KOPT-K1 (cell line): Measurements from ENCODE around the gene CTNNBIP1.

Experiments
- H3K27ac ChIP-seq: fragments of 200-600 bp; sonication (generic); 2 replicates; pipeline ENCODE4 v1.5.1; 2016; ENCODE audit warnings: antibody characterized with exemption, mild to moderate bottlenecking, low read depth, low read length; ENCODE audit not compliant: poor library complexity, severe bottlenecking
- H3K36me3 ChIP-seq: fragments of 200-600 bp; sonication (generic); 2 replicates; pipeline ENCODE4 v1.5.1; 2017; ENCODE audit warnings: antibody characterized with exemption, mild to moderate bottlenecking, low read length, moderate library complexity; ENCODE audit not compliant: insufficient read depth
- H3K9me3 ChIP-seq: fragments of 200-600 bp; sonication (generic); 2 replicates; pipeline ENCODE4 v1.5.1; 2017; ENCODE audit warnings: antibody characterized with exemption, low read length, mild to moderate bottlenecking; ENCODE audit not compliant: insufficient read depth, poor library complexity, severe bottlenecking

The CTNNBIP1 gene

GRCh38 chr1:9874412-9874811, 35.7 kb downstream of the CTNNBIP1 start:
- H3K27ac ChIP-seq = no peak overlapping the region

DNA sequence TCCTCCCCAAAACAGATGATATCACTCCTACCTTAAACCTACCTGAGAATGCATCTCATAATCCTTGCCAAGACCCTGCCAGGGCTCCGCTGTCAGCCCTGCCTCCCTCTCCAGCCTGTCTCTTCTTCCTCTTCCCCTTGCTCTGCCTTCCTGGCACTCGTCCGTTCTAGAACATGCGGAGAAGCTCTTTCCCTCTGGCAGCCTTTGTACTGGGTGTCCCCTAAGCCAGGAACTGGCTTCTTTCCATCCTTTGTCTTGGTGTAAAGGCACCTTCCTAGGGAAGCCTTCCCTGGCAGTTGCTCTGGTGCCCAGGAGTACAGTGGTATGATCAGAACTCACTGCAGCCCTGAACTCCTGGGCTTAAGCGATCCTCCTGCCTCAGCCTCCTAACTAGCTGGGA, 36.1 kb downstream of the CTNNBIP1 start:
- Histone ChIP-seq H3K36me3 (no peaks in the 10 kb centered on the region), H3K9me3 (no peaks in the 10 kb centered on the region), H3K27ac (no peak overlapping the region)

More at GRCh38 chr1:9874412-9874811, 35.7 kb downstream of the CTNNBIP1 start:
- H3K9me3 ChIP-seq = no peaks in the 10 kb centered on the region
- H3K36me3 ChIP-seq = no peaks in the 10 kb centered on the region

- no peaks in the 10 kb centered on the region for H3K36me3 ChIP-seq
- no peaks in the 10 kb centered on the region for H3K9me3 ChIP-seq
- H3K27ac ChIP-seq = no peak overlapping the region
Observed at GRCh38 chr1:9873385-9873784, 36.7 kb downstream of the CTNNBIP1 start.

GRCh38 chr1:9872430-9873165, 37.5 kb downstream of the CTNNBIP1 start:
- Histone ChIP-seq H3K9me3 (no peaks in the 10 kb centered on the region), H3K36me3 (no peaks in the 10 kb centered on the region), H3K27ac (no peak overlapping the region)

- Histone ChIP-seq H3K9me3 (no peaks in the 10 kb centered on the region), H3K36me3 (no peaks in the 10 kb centered on the region), H3K27ac (no peak overlapping the region)
Observed at GRCh38 chr1:9871707-9872425, 38.2 kb downstream of the CTNNBIP1 start.

DNA sequence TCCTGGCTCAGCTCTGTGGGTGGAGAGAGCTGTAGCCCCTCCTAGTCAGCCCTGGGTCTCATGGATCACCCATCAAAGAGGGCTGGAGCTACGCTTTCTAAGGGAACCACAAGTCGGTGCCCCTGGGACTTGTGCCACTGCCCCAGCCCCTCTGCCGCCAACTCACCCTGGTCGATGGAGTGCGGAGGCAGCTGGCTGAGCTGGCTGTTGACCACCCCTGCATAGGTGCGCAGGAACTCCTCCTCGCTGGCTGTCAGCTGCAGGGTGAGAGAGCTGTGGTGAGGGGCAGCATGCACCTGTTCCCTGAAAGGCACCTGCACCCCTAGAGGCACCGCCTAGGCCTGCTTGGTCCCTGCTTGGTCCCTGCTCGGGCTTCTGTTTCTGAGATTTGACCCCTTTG, 39.0 kb downstream of the CTNNBIP1 start:
- Histone ChIP-seq H3K27ac (no peak overlapping the region), H3K9me3 (no peaks in the 10 kb centered on the region), H3K36me3 (no peaks in the 10 kb centered on the region)

DNA sequence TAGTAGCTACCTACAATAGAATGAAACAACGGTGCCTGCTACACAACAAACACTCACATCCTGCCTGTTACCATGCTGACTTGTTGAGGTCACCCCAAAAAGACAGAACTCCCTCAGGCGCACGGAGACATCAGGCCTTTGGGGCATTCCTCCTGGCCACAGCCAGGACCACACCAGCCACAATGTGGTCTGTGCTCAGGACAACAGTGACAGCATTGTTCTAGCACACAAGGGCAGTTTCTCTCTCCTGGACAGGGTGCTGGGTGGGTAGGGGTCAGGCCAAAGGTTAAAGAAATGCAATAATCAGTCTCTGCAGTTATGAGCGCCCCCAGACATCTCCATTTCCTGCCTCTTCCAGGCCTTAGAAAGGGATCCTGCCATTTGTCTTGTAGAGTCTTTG, 39.5 kb downstream of the CTNNBIP1 start:
- H3K9me3 ChIP-seq = no peaks in the 10 kb centered on the region
- no peaks in the 10 kb centered on the region for H3K36me3 ChIP-seq
- H3K27ac ChIP-seq = no peak overlapping the region

GRCh38 chr1:9869831-9870251, 40.2 kb downstream of the CTNNBIP1 start:
- no peaks in the 10 kb centered on the region for H3K36me3 ChIP-seq
- H3K9me3 ChIP-seq = no peaks in the 10 kb centered on the region
- no peak overlapping the region for H3K27ac ChIP-seq

DNA sequence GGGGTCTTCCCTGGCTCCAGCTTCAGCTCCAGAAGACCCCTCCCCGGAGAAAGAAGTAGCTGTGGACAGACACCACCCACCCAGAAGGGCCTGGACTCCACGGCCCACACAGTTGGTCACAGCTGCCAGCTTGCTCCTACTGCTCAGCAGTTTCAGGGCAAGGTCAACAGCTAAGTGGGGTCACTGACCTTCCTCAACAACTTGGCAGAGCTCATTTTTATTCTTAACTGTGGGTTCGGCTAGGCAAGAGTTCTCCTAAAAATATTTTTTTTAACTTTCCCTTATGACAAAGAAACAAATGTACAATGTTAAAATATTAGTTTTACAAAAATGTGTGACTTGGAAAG, 41.9 kb downstream of the CTNNBIP1 start:
- no peaks in the 10 kb centered on the region for H3K9me3 ChIP-seq
- H3K36me3 ChIP-seq = no peaks in the 10 kb centered on the region
- H3K27ac ChIP-seq = no peak overlapping the region

DNA sequence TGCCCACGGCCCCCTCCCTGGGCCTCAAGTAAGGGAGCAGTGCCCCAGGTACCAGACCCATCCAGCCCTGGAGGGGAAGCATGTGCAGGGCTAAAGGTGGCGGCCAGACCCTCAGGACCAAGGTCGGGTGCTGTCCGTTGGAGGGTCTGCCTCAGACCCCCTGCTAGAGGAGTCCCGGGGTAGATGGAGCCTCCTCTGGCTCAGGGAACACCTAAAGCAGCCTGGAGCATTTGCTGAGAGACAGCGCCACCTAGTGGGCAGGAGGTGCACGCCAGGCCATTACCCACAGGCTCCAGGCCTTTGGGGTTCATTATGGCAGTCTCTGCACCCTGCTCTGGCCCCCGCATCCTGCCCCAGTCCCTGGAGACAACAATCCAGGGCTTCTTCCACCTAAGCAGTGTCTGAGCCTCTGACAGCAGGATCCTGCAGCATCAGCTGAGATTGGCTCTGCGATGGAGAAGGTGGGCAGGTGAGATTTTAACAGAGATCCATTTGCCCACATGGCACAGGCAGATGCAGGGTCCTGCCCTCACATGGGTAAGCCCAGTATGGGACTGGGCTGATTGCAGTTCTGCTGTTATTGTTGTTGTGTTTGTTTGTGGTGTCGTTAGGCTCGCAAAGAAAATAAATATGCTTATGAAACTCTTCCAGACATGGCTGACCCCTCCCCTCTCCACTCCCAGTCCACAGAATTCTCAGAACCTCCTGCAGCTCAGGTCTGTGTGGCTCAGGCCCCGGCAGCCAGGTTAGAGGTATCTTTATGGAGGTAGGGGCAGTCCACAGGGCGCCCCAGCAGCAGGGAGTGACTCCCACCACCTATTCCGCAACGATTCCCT, 42.4 kb downstream of the CTNNBIP1 start:
- Histone ChIP-seq H3K9me3 (no peaks in the 10 kb centered on the region), H3K36me3 (no peaks in the 10 kb centered on the region), H3K27ac (no peak overlapping the region)

- Histone ChIP-seq H3K36me3 (no peaks in the 10 kb centered on the region), H3K27ac (no peak overlapping the region), H3K9me3 (no peaks in the 10 kb centered on the region)
Observed at GRCh38 chr1:9866836-9867235, 43.2 kb downstream of the CTNNBIP1 start.

GRCh38 chr1:9865724-9866123, 44.3 kb downstream of the CTNNBIP1 start:
- Histone ChIP-seq H3K27ac (no peak overlapping the region), H3K9me3 (no peaks in the 10 kb centered on the region), H3K36me3 (no peaks in the 10 kb centered on the region)

- Histone ChIP-seq H3K27ac (no peak overlapping the region), H3K9me3 (no peaks in the 10 kb centered on the region), H3K36me3 (no peaks in the 10 kb centered on the region)
Observed at GRCh38 chr1:9863371-9863770, 46.7 kb downstream of the CTNNBIP1 start.

DNA sequence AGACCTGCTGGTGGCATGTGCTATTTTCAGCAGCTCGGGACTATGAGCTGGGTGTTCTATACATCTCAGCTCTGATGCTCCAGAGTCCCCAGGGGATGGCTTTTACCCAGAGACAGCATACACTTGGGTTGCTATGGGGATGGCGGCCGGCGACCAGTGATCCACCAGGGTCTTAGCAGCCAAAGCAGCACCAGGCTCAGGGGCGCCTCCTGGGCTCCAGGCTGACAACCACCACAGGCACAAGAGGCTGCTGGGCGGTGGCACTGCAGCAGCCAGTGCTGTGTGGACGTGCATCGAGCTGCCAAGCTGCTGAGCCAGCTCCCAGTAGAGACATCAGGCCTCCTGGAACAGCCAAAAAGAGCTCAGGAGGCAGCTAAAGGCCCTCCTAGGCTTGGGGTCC, 48.7 kb downstream of the CTNNBIP1 start:
- no peaks in the 10 kb centered on the region for H3K9me3 ChIP-seq
- H3K36me3 ChIP-seq = no peaks in the 10 kb centered on the region
- no peak overlapping the region for H3K27ac ChIP-seq

- Histone ChIP-seq H3K27ac (no peak overlapping the region), H3K36me3 (no peaks in the 10 kb centered on the region), H3K9me3 (no peaks in the 10 kb centered on the region)
Observed at GRCh38 chr1:9860887-9861286, 49.2 kb downstream of the CTNNBIP1 start.
